Fibroblast of the aortic adventitia (primary cell): ENCODE results near the gene VDAC2. TPM values are rescaled to one million over a fixed set of nuclear protein-coding genes. Genes with fewer than 3 reads are reported as not detected.
"Not testable (repeated sequence)": the region's sequence is repeated elsewhere in the genome, so short reads cannot be mapped to it uniquely, and the experiment has no call there.

Source experiments
- DNase-seq: peaks from one replicate; pipeline ENCODE4 v3.0.0-alpha.2; 2010; ENCODE audit warnings: low read depth
- H3K4me3 ChIP-seq: 2 replicates; pipeline ENCODE4 v1.5.1; 2011; ENCODE audit warnings: low read depth, mild to moderate bottlenecking, control low read depth, low read length, moderate library complexity
- total RNA-seq: library from RNA; depleted of rRNA; stranded (reverse); fragments of >200 nt; gene quantifications from 2 replicates; pipeline ENCODE4 v1.2.3, GENCODE V29; 2012; ENCODE audit warnings: low replicate concordance
- TF ChIP-seq, protein P1 (sequence below): IDR thresholded peaks from 2 replicates; pipeline ENCODE4 v1.5.1; 2011; ENCODE audit warnings: mild to moderate bottlenecking, low read length, control low read depth, inconsistent platforms; ENCODE audit not compliant: insufficient read depth

VDAC2 gene
- total RNA-seq, 1 donor, result 174 TPM

DNA sequence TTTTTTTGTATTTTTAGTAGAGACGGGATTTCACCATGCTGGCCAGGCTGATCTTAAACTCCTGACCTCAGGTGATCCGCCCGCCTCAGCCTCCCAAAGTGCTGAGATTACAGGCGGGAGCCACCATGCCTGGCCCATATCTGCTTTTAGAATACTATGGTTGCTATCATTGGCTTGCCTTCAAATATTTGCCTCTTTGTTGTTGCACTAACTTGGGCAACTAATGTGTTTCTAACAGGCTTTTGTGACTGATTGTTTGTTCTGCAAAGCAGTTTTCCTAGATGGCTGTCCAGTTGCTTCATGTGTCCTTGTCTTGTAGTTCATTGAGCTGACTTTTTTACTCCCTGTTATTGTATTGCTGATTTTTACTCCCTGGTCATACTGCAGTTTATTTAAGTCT is 9.7 kb downstream of the VDAC2 start:
- TF ChIP-seq, protein P1, sequence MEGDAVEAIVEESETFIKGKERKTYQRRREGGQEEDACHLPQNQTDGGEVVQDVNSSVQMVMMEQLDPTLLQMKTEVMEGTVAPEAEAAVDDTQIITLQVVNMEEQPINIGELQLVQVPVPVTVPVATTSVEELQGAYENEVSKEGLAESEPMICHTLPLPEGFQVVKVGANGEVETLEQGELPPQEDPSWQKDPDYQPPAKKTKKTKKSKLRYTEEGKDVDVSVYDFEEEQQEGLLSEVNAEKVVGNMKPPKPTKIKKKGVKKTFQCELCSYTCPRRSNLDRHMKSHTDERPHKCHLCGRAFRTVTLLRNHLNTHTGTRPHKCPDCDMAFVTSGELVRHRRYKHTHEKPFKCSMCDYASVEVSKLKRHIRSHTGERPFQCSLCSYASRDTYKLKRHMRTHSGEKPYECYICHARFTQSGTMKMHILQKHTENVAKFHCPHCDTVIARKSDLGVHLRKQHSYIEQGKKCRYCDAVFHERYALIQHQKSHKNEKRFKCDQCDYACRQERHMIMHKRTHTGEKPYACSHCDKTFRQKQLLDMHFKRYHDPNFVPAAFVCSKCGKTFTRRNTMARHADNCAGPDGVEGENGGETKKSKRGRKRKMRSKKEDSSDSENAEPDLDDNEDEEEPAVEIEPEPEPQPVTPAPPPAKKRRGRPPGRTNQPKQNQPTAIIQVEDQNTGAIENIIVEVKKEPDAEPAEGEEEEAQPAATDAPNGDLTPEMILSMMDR, result no peak
- no peak overlapping the region for H3K4me3 ChIP-seq
- no peak for DNase-seq

DNA sequence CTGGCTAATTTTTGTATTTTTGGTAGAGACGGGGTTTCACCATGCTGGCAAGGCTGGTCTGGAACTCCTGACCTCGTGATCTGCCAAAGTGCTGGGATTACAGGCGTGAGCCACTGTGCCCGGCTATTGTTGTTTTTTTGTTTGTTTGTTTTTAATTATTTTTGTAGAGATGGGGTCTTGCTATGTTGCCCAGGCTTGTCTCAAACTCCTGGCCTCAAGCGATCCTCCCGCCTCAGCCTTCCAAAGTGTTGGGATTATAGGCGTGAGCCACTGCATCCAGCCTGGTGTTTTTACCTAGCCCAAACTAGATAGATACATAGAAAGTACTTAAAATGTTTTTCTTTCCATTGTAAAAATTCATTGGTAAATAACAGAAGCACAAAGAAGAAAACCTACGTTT is 10.9 kb downstream of the VDAC2 start:
- DNase-seq, H3K4me3 ChIP-seq: not testable (repeated sequence)

DNA sequence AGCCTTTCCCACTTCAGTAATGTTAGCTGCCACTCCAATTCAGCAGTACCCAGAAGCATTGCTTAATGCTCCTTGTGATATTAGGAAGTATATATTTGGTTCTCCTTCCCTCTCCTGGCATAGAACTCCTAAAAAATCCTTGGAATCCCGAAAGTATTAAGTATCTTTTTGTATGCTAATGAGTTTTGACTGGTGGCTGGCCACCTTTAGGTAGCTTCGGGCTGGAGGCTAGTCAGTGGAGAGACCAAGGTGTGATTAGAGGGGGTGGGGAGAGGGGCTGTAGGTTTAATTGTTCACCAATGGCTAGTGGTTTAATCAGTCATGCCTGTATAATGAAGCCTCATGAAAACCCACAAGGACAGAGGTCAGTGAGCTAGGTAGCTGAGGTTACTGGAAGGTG is 12.9 kb downstream of the VDAC2 start:
- TF ChIP-seq, protein P1, result no peak
- no peak overlapping the region for H3K4me3 ChIP-seq
- DNase-seq, result no peak

DNA sequence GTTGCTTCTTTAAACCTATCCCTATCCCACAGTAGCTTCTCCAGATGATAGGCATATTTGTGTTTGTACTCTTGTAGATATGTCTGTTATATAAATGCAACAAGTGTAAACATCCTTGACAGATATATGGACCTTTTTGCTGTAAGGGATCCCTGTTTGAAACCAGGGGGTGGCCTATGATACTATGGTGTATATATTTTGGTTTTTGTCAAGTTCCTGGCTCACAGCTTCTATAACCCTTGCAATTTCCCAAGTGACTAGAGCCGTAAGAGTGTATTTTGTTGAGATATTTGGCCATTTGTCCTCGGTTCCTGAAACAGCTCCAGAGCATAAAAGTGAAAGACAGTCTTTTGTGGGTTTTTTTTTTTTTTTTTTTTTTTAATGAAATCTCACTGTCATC is 15.5 kb downstream of the VDAC2 start:
- H3K4me3 ChIP-seq, result peak overlapping the region; percentile 25
- TF ChIP-seq, protein P1, result no peak
- no peak for DNase-seq

DNA sequence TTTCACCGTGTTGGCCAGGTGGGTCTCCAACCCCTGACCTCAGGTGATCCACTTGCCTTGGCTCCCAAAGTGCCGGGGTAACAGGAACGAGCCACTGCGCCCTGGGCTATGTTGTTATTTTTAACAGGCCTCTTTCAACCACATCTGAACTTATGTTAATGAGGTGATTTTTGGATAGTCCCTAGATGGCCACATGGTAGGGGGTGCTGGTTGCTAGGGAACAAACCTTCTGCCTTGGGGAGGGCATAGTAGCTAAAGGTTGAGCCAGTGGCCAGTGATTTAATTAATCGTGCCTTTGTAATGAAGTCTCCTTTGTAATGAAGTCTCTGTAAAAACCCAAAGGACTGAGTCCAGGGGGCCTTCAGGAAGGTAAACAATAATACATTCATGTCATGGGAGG is 16.1 kb downstream of the VDAC2 start:
- TF ChIP-seq, protein P1, result no peak
- no peak overlapping the region for H3K4me3 ChIP-seq
- no peak for DNase-seq

DNA sequence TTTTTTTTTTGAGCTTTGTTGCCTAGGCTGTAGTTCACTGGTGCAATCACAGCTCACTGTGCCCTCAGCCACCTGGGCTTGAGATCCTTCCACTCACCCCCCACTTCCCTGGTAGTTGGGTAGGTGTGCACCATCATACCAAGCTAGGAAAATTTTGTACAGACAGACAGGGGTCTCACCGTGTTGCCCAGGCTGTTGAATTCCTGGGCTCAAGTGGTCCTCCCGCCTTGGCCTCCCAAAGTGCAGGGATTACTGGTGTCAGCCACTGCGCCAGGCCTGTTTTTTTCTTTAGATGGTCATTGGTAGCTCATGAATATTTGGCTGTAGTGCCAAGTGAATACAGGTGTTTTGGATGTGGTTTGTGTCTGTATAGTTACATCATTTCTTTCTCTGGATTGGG is 17.7 kb downstream of the VDAC2 start:
- TF ChIP-seq, protein P1, result no peak
- no peak overlapping the region for H3K4me3 ChIP-seq
- no peak for DNase-seq

DNA sequence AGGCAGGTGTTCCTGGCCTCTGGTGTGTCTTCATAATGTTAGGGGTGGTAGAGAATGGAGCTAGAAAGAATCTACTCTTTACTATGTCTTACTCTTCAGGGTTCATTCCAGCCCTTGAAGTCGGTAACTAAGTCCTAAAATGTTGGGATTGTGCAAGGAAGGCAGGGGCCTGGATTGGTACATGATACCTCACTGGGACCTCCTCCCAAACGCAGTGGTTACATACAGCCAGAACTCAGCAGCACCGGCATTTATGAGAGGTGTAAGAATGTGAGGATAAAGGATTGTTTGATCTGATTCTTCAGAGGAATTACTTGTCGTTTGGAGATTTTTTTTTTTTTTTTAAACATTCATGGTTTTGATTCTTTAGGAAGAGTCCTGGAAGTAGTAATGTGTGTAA is 18.2 kb downstream of the VDAC2 start:
- TF ChIP-seq, protein P1, result no peak
- no peak for DNase-seq

DNA sequence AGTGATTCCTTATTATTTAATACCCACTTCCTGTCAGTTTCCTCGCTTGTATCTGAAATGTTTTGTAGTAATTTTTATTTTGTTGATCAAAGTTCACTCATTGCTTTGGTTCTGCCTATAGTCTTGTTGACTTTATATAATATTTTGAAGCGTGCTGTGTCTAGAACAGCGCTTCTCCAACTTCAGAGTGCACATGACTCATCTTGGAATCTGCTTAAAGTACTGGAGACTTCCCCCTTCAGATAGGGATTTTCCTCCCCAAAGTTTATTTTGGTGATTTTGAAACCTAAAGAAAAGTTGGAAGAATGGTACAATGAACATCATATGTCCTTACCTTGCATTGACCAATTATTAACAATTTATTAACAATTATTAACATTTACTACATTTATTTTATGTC is 19.4 kb downstream of the VDAC2 start:
- no peak overlapping the region for H3K4me3 ChIP-seq
- TF ChIP-seq, protein P1, result no peak
- DNase-seq, result peak; percentile 52

More for the DNA sequence above, 18.2 kb downstream of the VDAC2 start:
- H3K4me3 ChIP-seq, result no peak overlapping the region
